OCI-LY7 (cell line): ENCODE measurements around the gene BOK. TPM values are rescaled to one million over a fixed set of nuclear protein-coding genes. Genes with fewer than 3 reads are reported as not detected.
A peak's percentile ranks its signal among the peaks of the same experiment; 100 is the strongest.

ENCODE experiments used
- BruUV-seq: library from RNA; stranded (reverse); fragments of 400-500 nt; replicated peaks from 2 replicates; lab custom pipeline; 2021; lab: Mats Ljungman, UMichigan
- CTCF ChIA-PET: fragments of 300-600 bp; sonication (Branson Sonifier 250); formaldehyde crosslinking; loops from one replicate; lab custom pipeline; 2022; ENCODE audit warnings: antibody characterized with exemption; ENCODE audit not compliant: unreplicated experiment; lab: Charles Lee
- POLR2A ChIA-PET: fragments of 300-600 bp; sonication (Branson Sonifier 250); formaldehyde crosslinking; loops from one replicate; lab custom pipeline; 2022; ENCODE audit warnings: antibody characterized with exemption; lab: Charles Lee
- DNase-seq: peaks from one replicate; pipeline ENCODE4 v3.0.0-alpha.2; 2015; ENCODE audit warnings: low spot score
- H2AFZ ChIP-seq: fragments of 200-600 bp; sonication (generic), shearing (Covaris generic); 2 replicates; pipeline ENCODE4 v1.6.1; 2014; ENCODE audit warnings: mild to moderate bottlenecking, antibody characterized with exemption, low read length, moderate library complexity
- H3K27ac ChIP-seq: fragments of 200-600 bp; sonication (generic); 2 replicates; pipeline ENCODE4 v1.5.1; 2014; ENCODE audit warnings: mixed run types, low read depth, mild to moderate bottlenecking, moderate library complexity, low read length, inconsistent platforms; ENCODE audit not compliant: poor library complexity, severe bottlenecking
- H3K36me3 ChIP-seq: fragments of 200-600 bp; sonication (generic); 2 replicates; pipeline ENCODE4 v1.6.1; 2014; ENCODE audit warnings: mild to moderate bottlenecking, antibody characterized with exemption, low read length, moderate library complexity, mixed read lengths; ENCODE audit not compliant: insufficient read depth
- H3K4me1 ChIP-seq: fragments of 200-600 bp; sonication (generic); 2 replicates; pipeline ENCODE4 v1.5.1; 2014; ENCODE audit warnings: mild to moderate bottlenecking, low read length; ENCODE audit not compliant: insufficient read depth, poor library complexity, severe bottlenecking
- H3K4me2 ChIP-seq: fragments of 200-600 bp; sonication (generic); 2 replicates; pipeline ENCODE4 v1.6.1; 2014; ENCODE audit warnings: mild to moderate bottlenecking, low read length
- H3K4me3 ChIP-seq: fragments of 200-600 bp; sonication (generic); 2 replicates; pipeline ENCODE4 v1.5.1; 2014; ENCODE audit warnings: mild to moderate bottlenecking, low read depth, low read length; ENCODE audit not compliant: poor library complexity, severe bottlenecking
- H3K79me2 ChIP-seq: fragments of 200-600 bp; sonication (generic); 2 replicates; pipeline ENCODE4 v1.6.1; 2016; ENCODE audit warnings: low read depth, mild to moderate bottlenecking, low read length, moderate library complexity, mixed read lengths; ENCODE audit not compliant: insufficient read depth
- H3K9me2 ChIP-seq: fragments of 200-600 bp; sonication (generic); 2 replicates; pipeline ENCODE4 v1.6.1; 2016; ENCODE audit warnings: mild to moderate bottlenecking, low read length, mixed read lengths; ENCODE audit not compliant: insufficient read depth
- H3K9me3 ChIP-seq: fragments of 200-600 bp; sonication (generic); 2 replicates; pipeline ENCODE4 v1.6.1; 2014; ENCODE audit warnings: mild to moderate bottlenecking, mixed run types, low read length, mixed read lengths
- H4K20me1 ChIP-seq: fragments of 200-600 bp; sonication (generic); 2 replicates; pipeline ENCODE4 v1.6.1; 2014; ENCODE audit warnings: mild to moderate bottlenecking, antibody characterized with exemption, low read length, moderate library complexity, mixed read lengths; ENCODE audit not compliant: insufficient read depth
- EZH2phosphoT487 ChIP-seq: fragments of 200-600 bp; sonication (generic); IDR thresholded peaks from 2 replicates; pipeline ENCODE4 v1.6.1; 2018; ENCODE audit warnings: low read depth, borderline replicate concordance, mild to moderate bottlenecking, mixed run types, antibody characterized with exemption, low read length, moderate library complexity, mixed read lengths
- intact Hi-C: fragments of 100-400 bp; cut with micrococcal nuclease; formaldehyde crosslinking; loops from one replicate; pipeline ENCODE4 v1.10.0; 2022; ENCODE audit not compliant: unreplicated experiment
- total RNA-seq, 2 experiments: library from RNA; depleted of rRNA in 1 of 2; stranded (reverse); fragments of >200 nt in 1 of 2; shearing (Covaris generic) in 1 of 2; gene quantifications; 2 replicates each; pipeline ENCODE4 v1.2.3, GENCODE V29; 2014 to 2022
- TF ChIP-seq, protein P1 (sequence below): fragments of 200-600 bp; sonication (generic); conservative IDR thresholded peaks from 2 replicates; pipeline ENCODE4 v1.5.1; 2014; ENCODE audit warnings: mild to moderate bottlenecking, antibody characterized with exemption, low read length, moderate library complexity, mixed read lengths

BOK gene
- total RNA-seq, 2 experiments from 2014 or later, result not detected

GRCh38 chr2:241540771-241541561, 17.6 kb upstream of the BOK start:
- peak; percentile 34 for DNase-seq
- H3K9me3 ChIP-seq, result no peaks in the 10 kb centered on the region
- no peak overlapping the region for H3K27ac ChIP-seq
- H3K9me2 ChIP-seq, result no peaks in the 10 kb centered on the region
- no peak overlapping the region for H2AFZ ChIP-seq
- no peaks in the 10 kb centered on the region for H4K20me1 ChIP-seq
- H3K4me1 ChIP-seq, result no peaks in the 10 kb centered on the region
- no peak overlapping the region for H3K4me3 ChIP-seq
- intact Hi-C loops, result no loop called here
- no peak for TF ChIP-seq EZH2phosphoT487
- H3K79me2 ChIP-seq, result no peaks in the 10 kb centered on the region
- CTCF ChIA-PET, result no interaction called here
- H3K36me3 ChIP-seq, result no peaks in the 10 kb centered on the region
- no TSS peak for BruUV-seq
- H3K4me2 ChIP-seq, result no peak overlapping the region
- POLR2A ChIA-PET, result no interaction called here

DNA sequence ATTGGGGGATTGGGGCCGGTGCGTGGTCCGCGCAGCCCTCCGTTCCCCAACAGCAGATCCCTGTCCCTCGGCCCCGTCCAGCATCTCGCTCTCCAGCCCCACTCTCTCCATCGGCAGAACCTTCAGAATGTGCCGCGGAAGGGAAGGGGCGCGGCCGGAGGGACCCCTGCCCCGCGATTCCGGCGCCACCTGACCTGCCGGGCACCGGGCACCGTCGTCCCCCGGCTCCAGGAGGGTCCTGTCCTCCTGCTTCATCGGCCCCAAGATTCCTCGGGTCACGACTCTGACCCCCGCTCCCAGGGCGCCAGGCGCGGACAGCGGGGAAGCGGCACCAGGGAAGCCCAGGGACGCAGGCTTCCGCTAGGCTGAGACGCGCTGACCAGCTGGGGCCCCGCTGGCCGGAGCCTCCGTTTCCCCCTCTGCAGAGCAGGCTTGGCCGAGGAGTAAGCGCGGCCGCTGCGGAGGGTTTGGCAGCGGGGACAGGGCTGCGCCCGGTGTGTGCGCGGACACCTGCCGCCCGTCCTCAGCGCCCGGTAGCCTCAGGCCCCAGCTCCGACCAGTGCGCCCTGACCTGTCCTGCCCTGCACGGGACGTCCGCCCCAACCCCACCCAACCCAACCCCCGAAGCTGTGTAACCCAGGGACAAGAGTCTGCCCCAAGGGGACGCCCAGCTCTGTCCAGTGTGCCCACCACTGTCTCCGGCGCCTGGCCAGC, 16.8 kb upstream of the BOK start:
- H3K79me2 ChIP-seq, result no peaks in the 10 kb centered on the region
- H3K27ac ChIP-seq, result no peak overlapping the region
- POLR2A ChIA-PET, result no interaction called here
- no peaks in the 10 kb centered on the region for H3K4me1 ChIP-seq
- H4K20me1 ChIP-seq, result no peaks in the 10 kb centered on the region
- no peak overlapping the region for H3K4me2 ChIP-seq
- H3K9me3 ChIP-seq, result no peaks in the 10 kb centered on the region
- intact Hi-C loops, result no loop called here
- no peak overlapping the region for H3K4me3 ChIP-seq
- BruUV-seq, result no TSS peak
- TF ChIP-seq EZH2phosphoT487, result no peak
- TF ChIP-seq, protein P1, sequence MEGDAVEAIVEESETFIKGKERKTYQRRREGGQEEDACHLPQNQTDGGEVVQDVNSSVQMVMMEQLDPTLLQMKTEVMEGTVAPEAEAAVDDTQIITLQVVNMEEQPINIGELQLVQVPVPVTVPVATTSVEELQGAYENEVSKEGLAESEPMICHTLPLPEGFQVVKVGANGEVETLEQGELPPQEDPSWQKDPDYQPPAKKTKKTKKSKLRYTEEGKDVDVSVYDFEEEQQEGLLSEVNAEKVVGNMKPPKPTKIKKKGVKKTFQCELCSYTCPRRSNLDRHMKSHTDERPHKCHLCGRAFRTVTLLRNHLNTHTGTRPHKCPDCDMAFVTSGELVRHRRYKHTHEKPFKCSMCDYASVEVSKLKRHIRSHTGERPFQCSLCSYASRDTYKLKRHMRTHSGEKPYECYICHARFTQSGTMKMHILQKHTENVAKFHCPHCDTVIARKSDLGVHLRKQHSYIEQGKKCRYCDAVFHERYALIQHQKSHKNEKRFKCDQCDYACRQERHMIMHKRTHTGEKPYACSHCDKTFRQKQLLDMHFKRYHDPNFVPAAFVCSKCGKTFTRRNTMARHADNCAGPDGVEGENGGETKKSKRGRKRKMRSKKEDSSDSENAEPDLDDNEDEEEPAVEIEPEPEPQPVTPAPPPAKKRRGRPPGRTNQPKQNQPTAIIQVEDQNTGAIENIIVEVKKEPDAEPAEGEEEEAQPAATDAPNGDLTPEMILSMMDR, result no peak
- no peak for DNase-seq
- no peak overlapping the region for H2AFZ ChIP-seq
- H3K36me3 ChIP-seq, result no peaks in the 10 kb centered on the region
- H3K9me2 ChIP-seq, result no peaks in the 10 kb centered on the region
- CTCF ChIA-PET, result no interaction called here

DNA sequence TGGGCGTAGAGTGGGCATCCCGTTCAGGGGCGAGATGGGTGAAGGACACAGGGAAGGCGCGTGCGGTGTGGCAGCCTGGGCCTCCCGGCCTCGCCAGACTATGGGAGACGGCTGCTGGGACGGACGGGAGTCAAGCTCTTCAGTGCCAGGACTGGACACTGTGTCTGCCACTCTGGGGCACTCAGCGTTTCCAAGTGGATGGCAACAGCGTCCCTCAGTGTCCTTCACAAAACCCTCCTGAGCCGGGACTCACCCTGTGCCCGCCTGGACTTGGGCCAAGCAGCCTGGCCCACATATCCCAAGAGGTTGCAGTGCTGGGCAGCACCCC, 16.3 kb upstream of the BOK start:
- TF ChIP-seq EZH2phosphoT487, result no peak
- TF ChIP-seq, protein P1, result no peak
- no TSS peak for BruUV-seq
- H3K79me2 ChIP-seq, result no peaks in the 10 kb centered on the region
- no peaks in the 10 kb centered on the region for H3K4me1 ChIP-seq
- ChIA-PET CTCF (interaction anchor here (0.7 kb wide), 1 partner anchor 231 kb away, joined by 4 read pairs; no protein-coding TSS in a partner anchor), POLR2A (no interaction called here)
- H3K9me3 ChIP-seq, result no peaks in the 10 kb centered on the region
- no peak overlapping the region for H3K4me3 ChIP-seq
- no peaks in the 10 kb centered on the region for H3K9me2 ChIP-seq
- intact Hi-C loops, result no loop called here
- no peak overlapping the region for H2AFZ ChIP-seq
- H3K27ac ChIP-seq, result no peak overlapping the region
- no peak overlapping the region for H3K4me2 ChIP-seq
- DNase-seq, result no peak
- no peaks in the 10 kb centered on the region for H4K20me1 ChIP-seq
- H3K36me3 ChIP-seq, result no peaks in the 10 kb centered on the region
